Measurements from ENCODE around the gene DACT1.

The DACT1 gene

DNA sequence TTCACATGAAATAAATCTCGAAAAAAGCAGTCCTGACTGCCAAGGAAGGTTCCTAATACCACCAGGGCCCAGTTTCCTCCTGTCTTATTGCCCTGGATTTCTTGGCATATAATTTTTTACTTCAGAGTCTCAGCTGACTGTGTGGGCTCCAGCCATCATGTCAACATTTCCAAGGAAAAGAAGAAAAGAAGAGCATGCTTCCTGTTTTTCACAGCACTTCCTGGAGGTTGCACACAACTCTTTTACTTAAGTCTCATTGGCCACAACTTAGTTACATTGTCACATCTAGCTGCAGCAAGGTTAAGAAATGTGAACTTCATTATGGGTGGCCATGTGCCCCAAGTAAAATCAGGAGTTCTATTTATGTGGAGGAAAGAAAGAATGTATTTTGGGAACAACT, 24.3 kb downstream of the DACT1 start:
- in situ Hi-C loops (cut with HindIII; ENCODE audit: low pct_ligation_motif_present, low pct_unique_long_range_greater_than_20kb, low sequenced_read_pairs): no loop called here
- DNase-seq: no peak

DNA sequence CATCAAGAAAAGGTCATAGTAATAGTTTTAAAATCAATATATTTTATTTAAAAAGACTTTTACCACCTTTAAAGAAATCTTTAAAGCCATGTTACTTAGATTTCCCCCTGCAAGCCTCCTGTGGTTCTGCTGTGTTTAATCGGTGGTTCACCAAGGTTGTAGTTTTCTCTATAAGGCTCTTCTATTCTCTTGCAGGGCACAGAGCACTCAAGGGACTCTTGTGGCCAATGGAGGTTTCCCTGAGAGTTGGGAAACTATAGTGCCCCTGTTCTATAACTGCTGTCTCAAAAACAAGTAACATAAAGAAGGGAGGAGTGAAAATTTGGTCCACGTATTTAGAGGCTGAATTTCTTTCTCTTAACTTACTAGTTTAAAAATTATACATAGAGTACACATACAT, 25.0 kb downstream of the DACT1 start:
- DNase-seq: no peak
- in situ Hi-C loops (cut with HindIII; ENCODE audit: low pct_ligation_motif_present, low pct_unique_long_range_greater_than_20kb, low sequenced_read_pairs): no loop called here

DNA sequence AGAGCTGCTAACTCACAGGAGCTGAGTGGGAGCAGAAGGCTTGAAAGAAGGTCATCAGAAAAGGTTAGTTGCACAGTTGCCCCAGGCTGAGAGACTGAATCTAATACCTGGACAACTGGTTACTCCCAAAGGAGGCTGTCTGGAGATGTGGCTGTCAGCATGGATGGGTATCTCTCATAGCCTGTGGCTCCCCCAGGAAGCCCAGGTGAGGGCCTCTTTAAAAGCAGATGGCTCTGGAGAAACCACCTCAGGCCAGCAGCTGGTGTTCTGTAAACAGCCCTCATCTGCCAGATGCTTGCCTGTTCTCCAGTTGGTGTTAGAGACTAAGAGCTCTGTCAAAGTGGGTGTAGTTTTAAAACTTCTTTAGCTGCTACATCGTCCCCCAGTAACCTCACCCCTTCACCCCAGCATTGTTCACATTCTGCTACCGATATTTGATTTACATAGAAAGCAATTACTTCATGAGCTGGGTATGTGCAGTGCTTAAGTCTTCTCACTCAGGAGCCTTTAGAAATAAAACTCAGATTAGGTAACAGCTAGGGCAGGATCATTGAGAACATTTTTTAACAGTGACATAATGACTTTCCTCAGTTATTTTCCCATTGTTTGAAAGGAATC, 25.8 kb downstream of the DACT1 start:
- in situ Hi-C loops (cut with HindIII; ENCODE audit: low pct_ligation_motif_present, low pct_unique_long_range_greater_than_20kb, low sequenced_read_pairs): no loop called here
- peak; percentile 2 for DNase-seq

DNA sequence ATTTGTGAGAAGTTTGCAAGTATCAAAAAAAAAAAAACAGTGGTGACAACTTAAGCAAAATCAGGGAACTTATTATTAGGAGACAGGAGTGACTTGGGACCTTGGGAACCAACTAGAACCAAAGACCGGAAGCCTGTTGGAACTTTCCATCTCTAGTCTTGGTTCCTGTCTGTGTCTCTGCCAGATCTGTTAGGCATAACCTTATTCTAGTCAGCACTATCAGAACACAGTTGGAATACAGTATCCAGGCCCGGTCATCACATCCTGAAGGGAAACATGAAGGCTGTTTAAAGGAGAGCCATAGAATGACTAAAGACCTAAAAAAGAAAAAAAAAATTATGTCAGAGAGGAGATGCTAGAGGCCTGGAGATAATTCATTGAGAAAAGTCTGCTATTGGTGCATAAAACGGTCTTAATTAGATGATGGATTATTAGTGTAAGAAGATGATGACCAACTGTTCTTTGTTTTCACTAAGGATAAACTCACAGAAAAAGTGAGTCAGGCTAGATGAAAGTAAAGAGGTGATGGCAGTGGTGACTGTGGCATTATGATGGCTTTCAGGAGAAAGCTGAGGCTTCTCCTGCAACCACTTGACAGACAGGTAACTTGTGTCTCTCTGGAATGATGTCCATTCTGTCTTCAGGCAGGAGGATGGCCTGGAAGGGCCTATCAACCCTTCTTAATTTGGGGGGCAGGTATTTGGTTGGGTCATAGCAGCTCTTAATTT, 28.2 kb downstream of the DACT1 start:
- in situ Hi-C loops (cut with HindIII; ENCODE audit: low pct_ligation_motif_present, low pct_unique_long_range_greater_than_20kb, low sequenced_read_pairs): no loop called here
- no peak for DNase-seq

- DNase-seq: no peak
- in situ Hi-C loops (cut with HindIII; ENCODE audit: low pct_ligation_motif_present, low pct_unique_long_range_greater_than_20kb, low sequenced_read_pairs): no loop called here
These were observed 29.0 kb downstream of the DACT1 start for GRCh38 chr14:58666737-58667136.

GRCh38 chr14:58667900-58668299, 30.1 kb downstream of the DACT1 start:
- DNase-seq: no peak
- in situ Hi-C loops (cut with HindIII; ENCODE audit: low pct_ligation_motif_present, low pct_unique_long_range_greater_than_20kb, low sequenced_read_pairs): no loop called here

GRCh38 chr14:58668848-58669480, 31.2 kb downstream of the DACT1 start:
- in situ Hi-C loops (cut with HindIII; ENCODE audit: low pct_ligation_motif_present, low pct_unique_long_range_greater_than_20kb, low sequenced_read_pairs): no loop called here
- DNase-seq: no peak

DNA sequence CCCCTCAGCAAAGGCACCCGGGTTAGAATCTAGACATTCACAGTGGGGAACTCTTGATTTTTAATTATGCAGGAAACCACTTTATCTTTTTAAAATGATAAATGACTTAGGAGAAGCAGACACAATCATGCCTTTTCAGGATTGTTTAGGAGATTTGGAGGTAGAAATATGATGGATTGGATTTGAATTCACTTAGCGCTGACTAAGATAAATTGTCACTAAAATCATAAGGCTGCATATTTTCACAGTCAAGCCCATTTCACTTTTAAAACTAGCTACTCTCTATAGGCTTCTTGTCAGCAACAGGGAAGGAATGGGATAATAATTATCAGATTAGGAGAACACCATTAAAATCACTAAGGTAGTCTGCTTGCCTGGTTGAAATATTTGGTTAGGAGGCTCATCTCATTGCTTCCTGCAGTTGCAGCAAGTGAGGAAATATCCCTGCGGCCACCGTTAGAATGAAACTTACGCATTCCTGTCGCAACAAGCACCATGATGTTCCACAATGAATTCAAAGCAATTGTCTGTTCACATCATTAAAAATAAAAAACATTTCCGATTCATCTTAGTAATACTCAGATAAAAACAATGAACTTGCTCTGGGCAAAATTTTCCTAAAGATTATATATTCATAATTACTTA, 31.9 kb downstream of the DACT1 start:
- DNase-seq: no peak
- in situ Hi-C loops (cut with HindIII; ENCODE audit: low pct_ligation_motif_present, low pct_unique_long_range_greater_than_20kb, low sequenced_read_pairs): no loop called here

- DNase-seq: no peak
- in situ Hi-C loops (cut with HindIII; ENCODE audit: low pct_ligation_motif_present, low pct_unique_long_range_greater_than_20kb, low sequenced_read_pairs): no loop called here
These were observed 33.3 kb downstream of the DACT1 start for GRCh38 chr14:58671024-58671423.

GRCh38 chr14:58671436-58671835, 33.7 kb downstream of the DACT1 start:
- in situ Hi-C loops (cut with HindIII; ENCODE audit: low pct_ligation_motif_present, low pct_unique_long_range_greater_than_20kb, low sequenced_read_pairs): no loop called here
- no peak for DNase-seq

- DNase-seq: no peak
- in situ Hi-C loops (cut with HindIII; ENCODE audit: low pct_ligation_motif_present, low pct_unique_long_range_greater_than_20kb, low sequenced_read_pairs): no loop called here
These were observed 36.0 kb downstream of the DACT1 start for GRCh38 chr14:58673722-58674121.

GRCh38 chr14:58677001-58677400, 39.2 kb downstream of the DACT1 start:
- in situ Hi-C loops (cut with HindIII; ENCODE audit: low pct_ligation_motif_present, low pct_unique_long_range_greater_than_20kb, low sequenced_read_pairs): no loop called here
- no peak for DNase-seq

GRCh38 chr14:58677517-58677916, 39.8 kb downstream of the DACT1 start:
- no peak for DNase-seq
- in situ Hi-C loops (cut with HindIII; ENCODE audit: low pct_ligation_motif_present, low pct_unique_long_range_greater_than_20kb, low sequenced_read_pairs): no loop called here

DNA sequence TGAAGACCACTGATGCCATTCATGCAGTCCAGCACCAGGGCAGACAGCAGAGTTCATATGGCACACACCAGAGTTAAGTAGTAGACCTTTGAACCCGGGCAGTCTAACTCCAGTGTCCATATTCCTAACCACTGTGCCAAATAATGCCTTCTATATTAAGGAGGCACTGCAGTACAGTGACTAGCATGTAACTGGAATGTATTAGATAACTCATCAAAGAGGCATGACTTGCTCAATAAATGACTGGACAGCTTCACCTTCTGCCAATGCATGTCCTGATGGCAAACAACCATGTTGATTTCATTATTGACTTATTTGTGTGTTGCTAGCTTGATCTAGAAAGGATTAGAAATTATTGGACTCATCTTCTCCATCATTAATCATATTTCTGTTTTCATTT, 40.2 kb downstream of the DACT1 start:
- no peak for DNase-seq
- in situ Hi-C loops (cut with HindIII; ENCODE audit: low pct_ligation_motif_present, low pct_unique_long_range_greater_than_20kb, low sequenced_read_pairs): no loop called here

DNA sequence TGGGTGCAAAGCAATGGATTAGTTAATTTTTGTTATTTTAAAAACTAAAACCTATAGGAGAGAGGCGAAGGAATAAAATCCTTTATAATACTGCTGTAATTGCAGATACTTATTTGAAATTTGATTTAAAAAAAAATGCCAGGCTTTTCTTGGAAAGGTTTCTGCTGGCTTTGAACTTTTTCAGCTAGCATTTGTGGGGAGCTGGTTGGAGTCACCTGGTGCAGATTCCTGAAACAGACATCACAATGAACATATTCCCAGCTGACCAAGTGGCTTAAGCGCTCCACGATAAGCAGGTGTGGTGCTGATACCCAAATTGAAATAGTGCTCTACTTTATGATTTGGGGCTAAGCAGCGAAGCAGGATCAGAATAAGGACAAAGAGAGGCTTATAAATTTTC, 42.9 kb downstream of the DACT1 start:
- in situ Hi-C loops (cut with HindIII; ENCODE audit: low pct_ligation_motif_present, low pct_unique_long_range_greater_than_20kb, low sequenced_read_pairs): no loop called here
- DNase-seq: no peak

DNA sequence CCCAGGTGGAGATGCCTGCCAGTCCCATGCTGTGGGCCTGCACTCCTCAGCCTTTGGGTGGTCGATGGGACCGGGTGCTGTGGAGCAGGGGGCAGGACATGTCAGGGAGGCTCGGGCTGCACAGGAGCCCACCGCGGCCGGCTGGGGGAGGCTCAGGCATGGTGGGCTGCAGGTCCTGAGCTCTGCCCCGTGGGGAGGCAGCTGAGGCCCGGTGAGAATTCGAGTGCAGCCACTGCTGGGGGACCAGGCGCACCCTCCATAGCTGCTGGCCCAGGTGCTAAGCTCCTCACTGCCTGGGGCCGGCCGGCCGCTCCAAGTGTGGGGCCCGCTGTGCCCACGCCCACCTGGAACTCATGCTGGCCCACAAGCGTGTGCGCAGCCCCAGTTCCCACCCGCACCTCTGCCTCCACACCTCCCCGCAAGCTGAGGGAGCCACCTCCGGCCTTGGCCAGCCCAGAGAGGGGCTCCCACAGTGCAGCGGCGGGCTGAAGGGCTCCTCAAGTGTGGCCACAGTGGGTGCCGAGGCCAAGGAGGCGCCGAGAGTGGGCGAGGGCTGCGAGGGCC, 49.6 kb downstream of the DACT1 start:
- in situ Hi-C loops (cut with HindIII; ENCODE audit: low pct_ligation_motif_present, low pct_unique_long_range_greater_than_20kb, low sequenced_read_pairs): no loop called here
- DNase-seq: no peak

GRCh38 chr14:58690801-58691516, 53.2 kb downstream of the DACT1 start:
- in situ Hi-C loops (cut with HindIII; ENCODE audit: low pct_ligation_motif_present, low pct_unique_long_range_greater_than_20kb, low sequenced_read_pairs): no loop called here
- no peak for DNase-seq

- DNase-seq: no peak
- in situ Hi-C loops (cut with HindIII; ENCODE audit: low pct_ligation_motif_present, low pct_unique_long_range_greater_than_20kb, low sequenced_read_pairs): no loop called here
These were observed 55.3 kb downstream of the DACT1 start for GRCh38 chr14:58693048-58693447.

GRCh38 chr14:58695514-58695913, 57.8 kb downstream of the DACT1 start:
- in situ Hi-C loops (cut with HindIII; ENCODE audit: low pct_ligation_motif_present, low pct_unique_long_range_greater_than_20kb, low sequenced_read_pairs): no loop called here
- DNase-seq: no peak

All from ACHN (cell line).